Lower leg skin (tissue), 4 donors: ENCODE data around the gene GNAS-AS1. TPM values are rescaled to one million over a fixed set of nuclear protein-coding genes. Genes with fewer than 3 reads are reported as not detected.

Source experiments
- DNase-seq, 2 donors: peaks; one replicate each; pipeline ENCODE4 v3.0.0-alpha.2; 2019; ENCODE audit warnings: low spot score in 2 of 2
- H3K4me3 ChIP-seq: fragments of 200-600 bp; sonication (generic); 2 replicates; pipeline ENCODE4 v1.5.1; 2017; ENCODE audit warnings: mild to moderate bottlenecking, low read depth; ENCODE audit not compliant: poor library complexity, severe bottlenecking
- CTCF ChIP-seq, 3 donors: fragments of 450-650 bp; IDR thresholded peaks; one replicate each; pipeline ENCODE4 v1.5.1; 2016; ENCODE audit warnings: antibody characterized with exemption in 3 of 3, mild to moderate bottlenecking in 3 of 3, moderate library complexity in 2 of 3
- POLR2A ChIP-seq, 2 donors: fragments of 450-650 bp; IDR thresholded peaks; one replicate each; pipeline ENCODE4 v1.6.1; 2016 to 2017; ENCODE audit warnings: antibody characterized with exemption in 2 of 2, mild to moderate bottlenecking in 1 of 2, moderate library complexity in 1 of 2
- WGBS, 2 donors: methylation state at CpG; one replicate each; pipeline ENCODE4 v1.1.5; 2018; 5-methylcytosine and 5-hydroxymethylcytosine counted together
- intact Hi-C: fragments of 100-400 bp; cut with DNase I; formaldehyde crosslinking; loops from one replicate; pipeline ENCODE4 v1.15.0; 2023; ENCODE audit warnings: low total_unique reads
- total RNA-seq, 4 donors: library from RNA; depleted of rRNA; stranded (reverse); fragments of >200 nt; gene quantifications; one replicate each; pipeline ENCODE4 v1.1.0, GENCODE V29; 2016

GNAS-AS1 gene
- total RNA-seq, 4 donors from 2014 or later = 0.39 TPM; not detected in 3

GRCh38 chr20:58816051-58816450, 34.7 kb downstream of the GNAS-AS1 start:
- WGBS, 2 donors = 89 to 99% methylated on average over 9 to 10 of the region's 10 CpGs
- H3K4me3 ChIP-seq = no peak overlapping the region
- no peak for DNase-seq
- TF ChIP-seq POLR2A (IDR thresholded peaks at IDR 0.05) (no peak), CTCF (IDR thresholded peaks at IDR 0.05) (no peak)
- intact Hi-C loops = no loop called here

- 75 to 84% methylated on average over 11 of the region's 11 CpGs for WGBS, 2 donors
- DNase-seq = no peak
- intact Hi-C loops = no loop called here
- no peak for TF ChIP-seq POLR2A (IDR thresholded peaks at IDR 0.05)
- no peak for TF ChIP-seq CTCF (IDR thresholded peaks at IDR 0.05)
- no peak overlapping the region for H3K4me3 ChIP-seq
These were observed 35.3 kb downstream of the GNAS-AS1 start for GRCh38 chr20:58815448-58815847.

GRCh38 chr20:58813369-58813768, 37.3 kb downstream of the GNAS-AS1 start:
- 74 to 82% methylated on average over 8 of the region's 8 CpGs for WGBS, 2 donors
- intact Hi-C loops = no loop called here

GRCh38 chr20:58811334-58811733, 39.4 kb downstream of the GNAS-AS1 start:
- intact Hi-C loops = no loop called here
- H3K4me3 ChIP-seq = no peak overlapping the region
- WGBS, 2 donors = 95 to 96% methylated on average over 13 of the region's 13 CpGs
- TF ChIP-seq CTCF (IDR thresholded peaks at IDR 0.05) (no peak), POLR2A (IDR thresholded peaks at IDR 0.05) (no peak)
- no peak for DNase-seq

More at GRCh38 chr20:58813369-58813768, 37.3 kb downstream of the GNAS-AS1 start:
- no peak for DNase-seq
- TF ChIP-seq CTCF (IDR thresholded peaks at IDR 0.05) (no peak), POLR2A (IDR thresholded peaks at IDR 0.05) (no peak)
- H3K4me3 ChIP-seq = no peak overlapping the region

- H3K4me3 ChIP-seq = no peak overlapping the region
- TF ChIP-seq CTCF (IDR thresholded peaks at IDR 0.05) (no peak), POLR2A (IDR thresholded peaks at IDR 0.05) (no peak)
- no peak for DNase-seq
- WGBS, 2 donors = 78 to 84% methylated on average over 10 of the region's 10 CpGs
- intact Hi-C loops = no loop called here
These were observed 39.8 kb downstream of the GNAS-AS1 start for GRCh38 chr20:58810879-58811250.

GRCh38 chr20:58810116-58810878, 40.4 kb downstream of the GNAS-AS1 start:
- intact Hi-C loops = no loop called here
- no peak for DNase-seq
- no peak overlapping the region for H3K4me3 ChIP-seq
- 77 to 81% methylated on average over 19 of the region's 19 CpGs for WGBS, 2 donors
- TF ChIP-seq CTCF (IDR thresholded peaks at IDR 0.05) = no peak
- TF ChIP-seq POLR2A (IDR thresholded peaks at IDR 0.05) = no peak
